Measurements from ENCODE around the gene THBS2. TPM values are rescaled to one million over a fixed set of nuclear protein-coding genes. Genes with fewer than 3 reads are reported as not detected.
"Not testable (repeated sequence)": the region's sequence is repeated elsewhere in the genome, so short reads cannot be mapped to it uniquely, and the experiment has no call there.

Gene THBS2
- not detected for total RNA-seq

DNA sequence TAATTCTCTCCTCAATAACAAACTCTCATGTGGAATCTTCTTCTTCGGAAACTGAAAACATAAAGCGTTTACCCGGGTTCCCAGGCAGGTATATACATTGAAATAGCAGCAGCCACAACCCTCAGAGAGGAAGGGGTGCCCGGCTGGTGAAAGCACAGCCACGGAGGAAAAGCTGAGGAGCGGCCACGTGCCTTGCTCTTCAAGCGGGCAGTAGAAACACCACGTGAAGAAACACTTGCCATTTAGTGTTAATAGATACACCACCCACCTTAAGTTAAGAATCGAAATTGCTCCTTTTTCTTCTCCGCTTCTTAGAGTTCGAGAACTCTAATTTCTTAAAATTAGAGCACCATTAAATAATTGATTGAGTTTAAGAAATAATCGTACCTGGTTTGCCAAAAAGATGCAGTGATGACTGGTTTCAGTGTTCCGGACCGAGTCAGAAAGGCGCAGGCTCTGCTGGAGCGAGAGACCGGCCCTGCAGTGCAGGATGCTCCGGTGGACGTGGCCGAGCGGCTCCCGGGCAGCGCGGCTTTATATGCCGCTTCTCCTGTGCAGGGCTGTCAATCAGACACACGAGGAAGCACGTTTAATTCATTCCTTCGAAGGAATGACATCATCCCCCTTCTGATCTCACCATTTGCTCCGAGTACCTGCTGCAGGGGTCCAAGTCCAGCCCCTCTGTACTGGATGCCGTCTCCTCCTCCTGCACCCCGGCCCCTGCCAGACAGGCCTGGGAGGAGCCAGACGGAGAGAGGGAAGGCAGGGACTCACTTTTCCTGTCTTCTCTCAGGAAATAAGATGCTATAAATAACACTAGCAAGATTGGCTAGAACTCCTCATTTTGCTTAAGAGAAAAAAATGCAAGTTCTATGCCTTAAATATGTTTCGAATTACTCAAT lies at the start of gene THBS2:
Gene THBS2 (minus strand): TSS at position 510 of the 902 bp plus-strand sequence. CDS start 3,062 bp downstream, outside the sequence.
- H3K27ac Mint-ChIP-seq, result no peak within 1 kb of the TSS
- no peaks in the 10 kb centered on the region for H3K9me3 Mint-ChIP-seq
- H3K4me1 Mint-ChIP-seq (ENCODE audit: low read depth), result peaks cover 27% of the 10 kb centered on the region
- no peak within 1 kb of the TSS for H3K4me3 Mint-ChIP-seq
- CTCF ChIA-PET, result no interaction called here
- DNase-seq, result no peak
- H3K27me3 Mint-ChIP-seq (ENCODE audit: low read depth), result peaks cover 66% of the 10 kb centered on the region
- no peaks in the 10 kb centered on the region for H3K36me3 Mint-ChIP-seq (ENCODE audit: low read depth)
- intact Hi-C loops (cut with micrococcal nuclease), result no loop called here

- no peaks in the 10 kb centered on the region for H3K36me3 Mint-ChIP-seq (ENCODE audit: low read depth)
- intact Hi-C loops (cut with micrococcal nuclease), result no loop called here
- H3K27ac Mint-ChIP-seq, result no peak overlapping the region
- DNase-seq, result no peak
- CTCF ChIA-PET, result no interaction called here
- peaks cover 10% of the 10 kb centered on the region for H3K27me3 Mint-ChIP-seq (ENCODE audit: low read depth)
- H3K4me3 Mint-ChIP-seq, result no peak overlapping the region
- H3K4me1 Mint-ChIP-seq (ENCODE audit: low read depth), result no peaks in the 10 kb centered on the region
- peaks cover 7% of the 10 kb centered on the region for H3K9me3 Mint-ChIP-seq
Measured at GRCh38 chr6:169302716-169303115, 49.1 kb upstream of the THBS2 start.

DNA sequence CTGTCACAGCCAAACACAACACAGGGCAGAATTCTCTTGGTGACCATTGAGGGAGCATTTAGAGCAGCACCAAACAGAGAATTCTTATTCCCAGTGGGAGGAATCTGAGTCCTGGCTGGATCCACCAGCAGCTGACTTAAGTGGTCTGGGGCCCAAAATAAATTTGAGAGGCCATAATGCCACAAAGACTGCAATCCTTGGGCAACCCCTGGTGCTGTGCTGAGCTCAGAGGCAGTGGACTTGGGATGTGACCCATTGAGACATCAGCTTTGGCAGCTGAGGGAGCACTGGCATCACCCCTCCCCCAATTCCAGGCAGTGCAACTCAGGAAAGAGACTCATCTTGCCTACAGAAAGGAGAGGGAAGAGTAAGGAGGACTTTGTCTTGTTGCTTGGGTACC lies 48.6 kb upstream of the THBS2 start:
- intact Hi-C loops (cut with micrococcal nuclease), result no loop called here
- CTCF ChIA-PET, result no interaction called here
- H3K4me1 Mint-ChIP-seq (ENCODE audit: low read depth), result no peaks in the 10 kb centered on the region
- H3K27ac Mint-ChIP-seq, result no peak overlapping the region
- DNase-seq, result no peak
- no peaks in the 10 kb centered on the region for H3K36me3 Mint-ChIP-seq (ENCODE audit: low read depth)
- peaks cover 10% of the 10 kb centered on the region for H3K27me3 Mint-ChIP-seq (ENCODE audit: low read depth)
- H3K9me3 Mint-ChIP-seq, result peaks cover 7% of the 10 kb centered on the region
- H3K4me3 Mint-ChIP-seq, result no peak overlapping the region

DNA sequence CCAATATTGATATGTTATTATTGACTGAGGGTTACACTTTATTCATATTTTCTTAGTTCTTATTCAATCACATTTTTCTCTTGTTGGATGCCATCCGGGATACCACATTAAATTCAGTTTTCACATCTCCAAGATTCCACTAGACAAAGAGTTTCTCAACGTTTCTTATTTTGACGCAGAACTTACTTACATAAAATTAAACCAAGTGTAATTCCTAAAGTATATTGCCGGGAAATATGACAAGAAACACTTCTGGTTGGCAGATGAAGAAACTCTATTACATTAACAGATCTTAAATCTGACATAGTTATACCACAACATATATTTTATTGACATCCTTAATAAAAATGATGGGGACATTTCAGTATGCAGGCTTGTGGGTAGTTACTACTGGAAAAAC lies 47.3 kb upstream of the THBS2 start:
- intact Hi-C loops (cut with micrococcal nuclease), result no loop called here
- Mint-ChIP-seq H3K27me3 (ENCODE audit: low read depth) (peaks cover 16% of the 10 kb centered on the region), H3K4me1 (ENCODE audit: low read depth) (no peaks in the 10 kb centered on the region), H3K4me3 (no peak overlapping the region), H3K9me3 (peaks cover 7% of the 10 kb centered on the region), H3K36me3 (ENCODE audit: low read depth) (no peaks in the 10 kb centered on the region), H3K27ac (no peak overlapping the region)
- CTCF ChIA-PET, result no interaction called here
- DNase-seq, result no peak

- H3K36me3 Mint-ChIP-seq (ENCODE audit: low read depth); CTCF ChIA-PET; H3K9me3 Mint-ChIP-seq; H3K4me1 Mint-ChIP-seq (ENCODE audit: low read depth); intact Hi-C loops (cut with micrococcal nuclease); H3K27ac Mint-ChIP-seq; DNase-seq; H3K4me3 Mint-ChIP-seq: not testable (repeated sequence)
- H3K27me3 Mint-ChIP-seq (ENCODE audit: low read depth), result peaks cover 15% of the 10 kb centered on the region
Measured at GRCh38 chr6:169298626-169299025, 45.0 kb upstream of the THBS2 start.

DNA sequence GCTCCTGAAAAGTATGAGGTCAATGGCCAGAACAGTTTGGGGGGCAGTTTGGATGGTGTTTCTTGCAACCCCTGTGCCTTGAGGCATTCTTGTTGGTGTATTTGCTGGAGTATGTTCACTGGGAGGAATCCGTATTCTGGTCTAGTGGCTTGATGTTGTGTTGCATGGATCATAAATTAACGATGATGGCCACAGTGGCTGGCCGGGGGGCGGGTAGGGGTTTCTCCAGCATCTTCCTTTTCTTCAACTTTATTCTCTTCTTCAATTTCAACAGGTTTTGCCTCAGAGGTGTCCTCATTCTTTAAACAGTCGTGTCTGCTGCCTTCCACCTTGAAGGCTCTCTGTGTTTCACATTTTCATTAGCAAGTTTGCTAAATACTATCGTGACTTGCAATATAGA lies 43.0 kb upstream of the THBS2 start:
- peaks cover 13% of the 10 kb centered on the region for H3K27me3 Mint-ChIP-seq (ENCODE audit: low read depth)
- H3K4me3 Mint-ChIP-seq, result no peak overlapping the region
- H3K9me3 Mint-ChIP-seq, result peaks cover 2% of the 10 kb centered on the region
- no peak for DNase-seq
- intact Hi-C loops (cut with micrococcal nuclease), result no loop called here
- CTCF ChIA-PET, result interaction anchor here (0.6 kb wide), 2 partner anchors 109 to 280 kb away, joined by 3 to 5 read pairs; no protein-coding TSS in a partner anchor
- no peaks in the 10 kb centered on the region for H3K36me3 Mint-ChIP-seq (ENCODE audit: low read depth)
- no peaks in the 10 kb centered on the region for H3K4me1 Mint-ChIP-seq (ENCODE audit: low read depth)
- no peak overlapping the region for H3K27ac Mint-ChIP-seq

DNA sequence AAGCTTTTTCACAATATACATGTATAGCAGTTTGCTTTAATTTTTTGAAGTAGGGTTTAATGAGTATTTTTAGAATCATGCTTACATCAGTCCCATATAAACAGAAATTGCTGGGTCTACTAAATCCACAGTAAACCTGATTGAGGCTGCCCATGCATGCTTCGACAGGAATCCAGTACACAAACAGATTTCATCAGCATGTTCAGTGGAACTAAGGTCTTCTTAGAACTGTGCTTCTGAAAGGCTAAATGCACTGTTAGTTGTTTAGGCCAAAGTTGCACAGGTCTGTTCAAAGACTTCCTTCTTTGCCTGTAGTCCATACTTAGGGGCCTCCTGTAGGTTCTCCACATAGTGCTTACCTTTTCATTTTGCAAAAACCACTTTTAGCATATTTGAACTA lies 42.5 kb upstream of the THBS2 start:
- H3K36me3 Mint-ChIP-seq (ENCODE audit: low read depth), result no peaks in the 10 kb centered on the region
- intact Hi-C loops (cut with micrococcal nuclease), result no loop called here
- DNase-seq, result no peak
- H3K27ac Mint-ChIP-seq, result no peak overlapping the region
- H3K27me3 Mint-ChIP-seq (ENCODE audit: low read depth), result peaks cover 13% of the 10 kb centered on the region
- no peak overlapping the region for H3K4me3 Mint-ChIP-seq
- no peaks in the 10 kb centered on the region for H3K4me1 Mint-ChIP-seq (ENCODE audit: low read depth)
- H3K9me3 Mint-ChIP-seq, result peaks cover 2% of the 10 kb centered on the region
- CTCF ChIA-PET, result interaction anchor here (0.6 kb wide), 1 partner anchor 280 kb away, joined by 3 read pairs; no protein-coding TSS in a partner anchor

GRCh38 chr6:169293196-169293595 lies 39.5 kb upstream of the THBS2 start:
- CTCF ChIA-PET, result no interaction called here
- no peak overlapping the region for H3K4me3 Mint-ChIP-seq
- peaks cover 2% of the 10 kb centered on the region for H3K9me3 Mint-ChIP-seq
- DNase-seq, result no peak
- intact Hi-C loops (cut with micrococcal nuclease), result no loop called here
- H3K36me3 Mint-ChIP-seq (ENCODE audit: low read depth), result no peaks in the 10 kb centered on the region
- no peak overlapping the region for H3K27ac Mint-ChIP-seq
- no peaks in the 10 kb centered on the region for H3K4me1 Mint-ChIP-seq (ENCODE audit: low read depth)
- H3K27me3 Mint-ChIP-seq (ENCODE audit: low read depth), result peaks cover 13% of the 10 kb centered on the region

GRCh38 chr6:169292338-169293124 lies 38.9 kb upstream of the THBS2 start:
- Mint-ChIP-seq H3K27ac (no peak overlapping the region), H3K4me3 (no peak overlapping the region), H3K27me3 (ENCODE audit: low read depth) (peaks cover 15% of the 10 kb centered on the region), H3K36me3 (ENCODE audit: low read depth) (no peaks in the 10 kb centered on the region), H3K9me3 (no peaks in the 10 kb centered on the region), H3K4me1 (ENCODE audit: low read depth) (no peaks in the 10 kb centered on the region)
- intact Hi-C loops (cut with micrococcal nuclease), result no loop called here
- DNase-seq, result no peak
- CTCF ChIA-PET, result no interaction called here

DNA sequence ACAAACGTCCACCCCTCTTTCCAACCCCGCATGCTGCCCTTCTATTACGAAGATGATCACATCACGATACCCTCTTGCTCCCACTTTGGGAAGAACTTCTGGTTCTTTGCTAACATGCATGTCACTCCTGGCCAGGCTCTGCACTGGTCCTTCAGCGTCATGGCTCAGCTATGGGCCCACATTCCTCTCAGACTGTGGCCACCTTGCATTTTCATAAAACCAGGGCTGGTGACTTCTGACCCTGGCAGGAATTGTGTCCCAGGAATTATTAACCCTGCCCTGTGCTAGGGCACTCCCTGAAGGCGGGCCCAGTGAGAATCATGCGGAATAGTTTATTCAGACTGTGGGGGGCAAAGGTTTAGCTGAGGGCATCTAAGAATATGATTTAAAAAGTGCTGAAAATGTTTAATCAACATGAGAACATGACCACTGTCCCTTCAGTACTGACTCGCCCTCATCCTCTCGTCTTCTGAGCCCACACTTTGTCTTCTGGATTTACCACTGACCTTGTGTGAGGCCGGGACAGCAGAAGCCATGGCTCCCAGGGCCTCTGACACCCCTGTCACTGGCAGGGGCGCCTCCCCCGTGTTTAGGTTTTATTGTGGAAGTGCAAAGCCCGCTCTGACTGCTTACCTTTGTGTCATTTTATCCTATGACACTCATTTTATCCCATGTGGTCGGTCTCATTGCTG lies 38.1 kb upstream of the THBS2 start:
- intact Hi-C loops (cut with micrococcal nuclease), result no loop called here
- H3K4me1 Mint-ChIP-seq (ENCODE audit: low read depth), result no peaks in the 10 kb centered on the region
- no peak for DNase-seq
- H3K27ac Mint-ChIP-seq, result no peak overlapping the region
- CTCF ChIA-PET, result no interaction called here
- H3K4me3 Mint-ChIP-seq, result no peak overlapping the region
- H3K36me3 Mint-ChIP-seq (ENCODE audit: low read depth), result no peaks in the 10 kb centered on the region
- no peaks in the 10 kb centered on the region for H3K9me3 Mint-ChIP-seq
- H3K27me3 Mint-ChIP-seq (ENCODE audit: low read depth), result peaks cover 14% of the 10 kb centered on the region

GRCh38 chr6:169291148-169291547 lies 37.5 kb upstream of the THBS2 start:
- CTCF ChIA-PET, result no interaction called here
- Mint-ChIP-seq H3K27ac (no peak overlapping the region), H3K4me3 (no peak overlapping the region)

DNA sequence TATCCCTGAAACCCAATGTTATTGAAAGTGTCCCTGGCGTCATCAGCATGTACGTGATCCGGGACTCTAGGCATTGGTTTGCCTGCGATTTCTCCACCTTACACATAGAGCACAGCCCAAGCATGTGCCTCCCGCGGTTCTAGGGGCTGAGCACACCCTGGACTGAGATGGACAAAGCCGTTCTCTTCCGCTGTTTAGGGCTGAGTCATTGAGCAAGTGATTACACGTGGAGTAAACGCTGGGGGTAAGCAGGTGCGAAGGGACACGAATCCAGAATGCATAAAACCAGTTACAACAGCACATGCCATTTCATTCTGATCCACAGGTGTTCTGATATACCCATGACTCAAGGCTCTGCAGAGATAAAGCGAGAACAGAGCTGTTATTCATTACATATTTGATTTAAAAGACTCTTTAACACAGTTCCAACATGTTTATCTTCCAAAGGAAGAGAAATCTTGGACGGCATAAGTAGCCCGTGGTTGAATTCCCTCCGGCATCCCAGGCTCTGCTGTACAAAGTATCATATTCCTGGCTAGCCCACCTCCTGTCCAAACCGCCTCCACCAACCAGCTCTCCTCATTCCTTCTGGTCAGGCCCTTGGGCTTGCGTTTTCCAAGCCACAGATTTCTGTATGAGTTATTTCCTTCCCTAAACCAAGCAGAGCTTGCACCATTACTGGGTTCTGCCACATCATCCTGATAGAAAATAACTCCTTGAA lies 36.1 kb upstream of the THBS2 start:
- intact Hi-C loops (cut with micrococcal nuclease), result no loop called here
- Mint-ChIP-seq H3K36me3 (ENCODE audit: low read depth) (no peaks in the 10 kb centered on the region), H3K4me3 (no peak overlapping the region), H3K27ac (no peak overlapping the region), H3K4me1 (ENCODE audit: low read depth) (no peaks in the 10 kb centered on the region), H3K27me3 (ENCODE audit: low read depth) (peaks cover 9% of the 10 kb centered on the region), H3K9me3 (no peaks in the 10 kb centered on the region)
- DNase-seq, result no peak
- CTCF ChIA-PET, result no interaction called here

More at GRCh38 chr6:169291148-169291547, 37.5 kb upstream of the THBS2 start:
- Mint-ChIP-seq H3K4me1 (ENCODE audit: low read depth) (no peaks in the 10 kb centered on the region), H3K9me3 (no peaks in the 10 kb centered on the region), H3K27me3 (ENCODE audit: low read depth) (peaks cover 9% of the 10 kb centered on the region), H3K36me3 (ENCODE audit: low read depth) (no peaks in the 10 kb centered on the region)
- intact Hi-C loops (cut with micrococcal nuclease), result no loop called here
- no peak for DNase-seq
